22Rv1 (cell line): ENCODE results near the gene ANGPTL4.
"Not testable (repeated sequence)": the region's sequence is repeated elsewhere in the genome, so short reads cannot be mapped to it uniquely, and the experiment has no call there.

Experiments used
- H3K27ac ChIP-seq: fragments of 450-650 bp; 2 replicates; pipeline ENCODE4 v1.5.1; 2017
- ZFX ChIP-seq: fragments of 450-650 bp; IDR thresholded peaks from 2 replicates; pipeline ENCODE4 v1.6.1; 2017; ENCODE audit warnings: antibody characterized with exemption, borderline replicate concordance
- TF ChIP-seq, protein P1 (sequence below): fragments of 450-650 bp; IDR thresholded peaks from 2 replicates; pipeline ENCODE4 v1.5.1; 2017; ENCODE audit warnings: mild to moderate bottlenecking

Gene ANGPTL4, protein sequence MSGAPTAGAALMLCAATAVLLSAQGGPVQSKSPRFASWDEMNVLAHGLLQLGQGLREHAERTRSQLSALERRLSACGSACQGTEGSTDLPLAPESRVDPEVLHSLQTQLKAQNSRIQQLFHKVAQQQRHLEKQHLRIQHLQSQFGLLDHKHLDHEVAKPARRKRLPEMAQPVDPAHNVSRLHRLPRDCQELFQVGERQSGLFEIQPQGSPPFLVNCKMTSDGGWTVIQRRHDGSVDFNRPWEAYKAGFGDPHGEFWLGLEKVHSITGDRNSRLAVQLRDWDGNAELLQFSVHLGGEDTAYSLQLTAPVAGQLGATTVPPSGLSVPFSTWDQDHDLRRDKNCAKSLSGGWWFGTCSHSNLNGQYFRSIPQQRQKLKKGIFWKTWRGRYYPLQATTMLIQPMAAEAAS

DNA sequence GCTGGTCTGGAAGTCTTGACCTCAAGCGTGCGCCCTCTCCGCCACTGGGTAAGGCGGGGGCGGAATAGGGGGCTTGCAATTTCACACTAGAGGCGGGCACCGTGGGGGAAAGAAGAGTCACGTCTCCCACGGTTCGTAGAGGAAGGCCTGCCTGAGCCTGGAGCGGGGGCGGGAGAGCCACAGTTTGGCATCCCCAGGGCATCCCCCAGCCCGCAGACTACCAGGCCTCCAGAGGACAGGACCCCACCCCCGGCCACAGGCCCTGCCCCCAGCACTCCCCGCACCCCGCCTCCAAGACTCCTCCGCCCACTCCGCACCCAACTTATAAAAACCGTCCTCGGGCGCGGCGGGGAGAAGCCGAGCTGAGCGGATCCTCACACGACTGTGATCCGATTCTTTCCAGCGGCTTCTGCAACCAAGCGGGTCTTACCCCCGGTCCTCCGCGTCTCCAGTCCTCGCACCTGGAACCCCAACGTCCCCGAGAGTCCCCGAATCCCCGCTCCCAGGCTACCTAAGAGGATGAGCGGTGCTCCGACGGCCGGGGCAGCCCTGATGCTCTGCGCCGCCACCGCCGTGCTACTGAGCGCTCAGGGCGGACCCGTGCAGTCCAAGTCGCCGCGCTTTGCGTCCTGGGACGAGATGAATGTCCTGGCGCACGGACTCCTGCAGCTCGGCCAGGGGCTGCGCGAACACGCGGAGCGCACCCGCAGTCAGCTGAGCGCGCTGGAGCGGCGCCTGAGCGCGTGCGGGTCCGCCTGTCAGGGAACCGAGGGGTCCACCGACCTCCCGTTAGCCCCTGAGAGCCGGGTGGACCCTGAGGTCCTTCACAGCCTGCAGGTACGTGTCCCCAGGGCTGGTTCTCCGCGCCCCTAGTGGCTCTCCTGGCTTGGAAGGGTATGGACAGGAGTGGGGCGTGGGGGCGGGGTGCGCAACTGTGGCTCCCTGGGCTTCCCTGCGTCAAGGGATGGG is at the start of gene ANGPTL4:
ANGPTL4 (plus strand) TSS at position 353 of the 969 bp plus-strand sequence; CDS start at position 520, 167 bp downstream.
- H3K27ac ChIP-seq = peak within 1 kb of the TSS; percentile 96
- no peak for TF ChIP-seq ZFX
- TF ChIP-seq, protein P1, sequence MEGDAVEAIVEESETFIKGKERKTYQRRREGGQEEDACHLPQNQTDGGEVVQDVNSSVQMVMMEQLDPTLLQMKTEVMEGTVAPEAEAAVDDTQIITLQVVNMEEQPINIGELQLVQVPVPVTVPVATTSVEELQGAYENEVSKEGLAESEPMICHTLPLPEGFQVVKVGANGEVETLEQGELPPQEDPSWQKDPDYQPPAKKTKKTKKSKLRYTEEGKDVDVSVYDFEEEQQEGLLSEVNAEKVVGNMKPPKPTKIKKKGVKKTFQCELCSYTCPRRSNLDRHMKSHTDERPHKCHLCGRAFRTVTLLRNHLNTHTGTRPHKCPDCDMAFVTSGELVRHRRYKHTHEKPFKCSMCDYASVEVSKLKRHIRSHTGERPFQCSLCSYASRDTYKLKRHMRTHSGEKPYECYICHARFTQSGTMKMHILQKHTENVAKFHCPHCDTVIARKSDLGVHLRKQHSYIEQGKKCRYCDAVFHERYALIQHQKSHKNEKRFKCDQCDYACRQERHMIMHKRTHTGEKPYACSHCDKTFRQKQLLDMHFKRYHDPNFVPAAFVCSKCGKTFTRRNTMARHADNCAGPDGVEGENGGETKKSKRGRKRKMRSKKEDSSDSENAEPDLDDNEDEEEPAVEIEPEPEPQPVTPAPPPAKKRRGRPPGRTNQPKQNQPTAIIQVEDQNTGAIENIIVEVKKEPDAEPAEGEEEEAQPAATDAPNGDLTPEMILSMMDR = peak; percentile 19

DNA sequence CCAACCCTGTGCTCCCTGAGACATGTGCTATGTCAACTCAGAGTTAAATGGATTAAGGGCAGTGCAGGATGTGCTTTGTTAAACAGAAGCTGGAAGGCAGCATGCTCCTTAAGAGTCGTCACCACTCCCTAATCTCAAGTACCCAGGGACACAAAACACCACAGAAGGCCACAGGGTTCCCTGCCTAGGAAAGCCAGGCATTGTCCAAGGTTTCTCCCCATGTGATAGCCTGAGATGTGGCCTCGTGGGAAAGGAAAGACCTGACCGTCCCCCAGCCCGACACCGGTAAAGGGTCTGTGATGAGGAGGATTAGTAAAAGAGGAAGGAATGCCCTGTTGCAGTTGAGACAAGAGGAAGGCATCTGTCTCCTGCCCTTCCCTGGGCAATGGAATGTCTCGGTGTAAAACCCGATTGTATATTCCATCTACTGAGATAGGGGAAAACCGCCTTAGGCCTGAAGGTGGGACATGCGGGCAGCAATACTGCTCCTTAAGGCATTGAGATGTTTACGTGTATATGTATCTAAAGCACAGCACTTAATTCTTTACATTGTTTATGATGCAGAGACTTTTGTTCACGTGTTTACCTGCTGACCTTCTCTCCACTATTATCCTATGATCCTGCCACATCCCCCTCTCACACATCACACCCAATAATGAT is 48.8 kb upstream of the ANGPTL4 start:
- H3K27ac ChIP-seq = not testable (repeated sequence)

GRCh38 chr19:8316351-8317125 is 47.4 kb upstream of the ANGPTL4 start:
- no peak for TF ChIP-seq ZFX
- TF ChIP-seq, protein P1 = no peak
- H3K27ac ChIP-seq = no peak overlapping the region

- H3K27ac ChIP-seq = not testable (repeated sequence)
Observed at GRCh38 chr19:8318835-8319234, 45.1 kb upstream of the ANGPTL4 start.

GRCh38 chr19:8319807-8320520 is 44.0 kb upstream of the ANGPTL4 start:
- TF ChIP-seq ZFX = no peak
- TF ChIP-seq, protein P1 = no peak
- H3K27ac ChIP-seq = peak overlapping the region; percentile 85

DNA sequence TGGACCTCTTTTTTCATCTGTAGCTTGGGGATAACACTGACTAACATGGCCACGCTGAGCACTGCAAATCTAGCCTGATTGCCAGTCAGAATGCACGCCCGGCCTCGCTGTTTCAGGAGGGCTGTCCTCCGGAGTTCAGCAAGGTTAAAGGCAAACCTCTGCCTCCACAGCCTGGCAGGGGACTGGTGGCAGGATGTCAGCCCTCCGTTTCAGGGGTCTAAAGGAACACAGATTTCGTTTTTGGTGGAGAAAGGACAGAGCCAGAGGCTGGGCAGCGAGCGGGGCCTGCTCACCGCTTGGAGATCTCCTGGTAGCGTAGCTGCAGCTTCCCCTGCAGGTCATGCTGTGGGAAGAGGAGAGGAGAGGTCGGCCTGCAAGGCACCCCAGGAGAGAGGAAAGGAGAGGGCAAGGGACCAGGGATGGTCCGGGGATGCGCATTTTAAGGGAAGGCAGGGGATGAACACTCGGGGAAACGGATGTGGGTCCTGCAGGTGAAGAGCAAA is 43.3 kb upstream of the ANGPTL4 start:
- peak overlapping the region; percentile 85 for H3K27ac ChIP-seq
- TF ChIP-seq, protein P1 = no peak
- no peak for TF ChIP-seq ZFX
